GM19372 (cell line): ENCODE results near the gene LRRC15.

Experiments used
- ATAC-seq: cut with Tn5 transposase; IDR thresholded peaks from one replicate; pipeline ENCODE4 v1.9.1; 2021; ENCODE audit warnings: mild to moderate bottlenecking, low read depth, moderate library complexity; ENCODE audit not compliant: unreplicated experiment

Gene LRRC15

DNA sequence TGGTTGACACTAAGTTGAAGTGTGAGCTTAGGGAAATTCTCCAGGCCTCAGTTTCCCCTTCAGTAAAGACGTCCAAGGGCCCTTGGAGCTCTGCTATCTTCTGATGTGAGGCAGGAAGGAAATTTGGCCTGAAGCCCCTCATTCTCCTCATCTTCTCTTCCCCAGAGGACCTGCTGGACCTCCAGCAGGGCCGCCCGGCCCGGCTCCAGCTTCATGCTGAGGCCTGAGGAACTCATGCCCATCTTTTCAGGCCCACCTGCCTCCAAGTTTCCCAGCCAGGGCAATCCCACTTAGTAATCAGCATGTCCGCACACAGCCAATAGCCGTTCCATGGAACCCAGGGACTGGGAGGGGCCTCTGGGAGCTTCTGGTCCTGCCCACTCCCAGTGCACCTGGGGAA is 4.0 kb downstream of the LRRC15 start:
- no peak for ATAC-seq

- no peak for ATAC-seq
Observed at GRCh38 chr3:194364652-194365434, 4.7 kb downstream of the LRRC15 start.

GRCh38 chr3:194364314-194364651 is 5.3 kb downstream of the LRRC15 start:
- no peak for ATAC-seq

GRCh38 chr3:194360568-194360967 is 9.0 kb downstream of the LRRC15 start:
- no peak for ATAC-seq

- no peak for ATAC-seq
Observed at GRCh38 chr3:194357681-194358080, 11.9 kb downstream of the LRRC15 start.

- no peak for ATAC-seq
Observed at GRCh38 chr3:194355379-194355778, 14.2 kb downstream of the LRRC15 start.

- no peak for ATAC-seq
Observed at GRCh38 chr3:194354315-194354714, 15.2 kb downstream of the LRRC15 start.

GRCh38 chr3:194352667-194353246 is 16.8 kb downstream of the LRRC15 start:
- ATAC-seq = no peak

DNA sequence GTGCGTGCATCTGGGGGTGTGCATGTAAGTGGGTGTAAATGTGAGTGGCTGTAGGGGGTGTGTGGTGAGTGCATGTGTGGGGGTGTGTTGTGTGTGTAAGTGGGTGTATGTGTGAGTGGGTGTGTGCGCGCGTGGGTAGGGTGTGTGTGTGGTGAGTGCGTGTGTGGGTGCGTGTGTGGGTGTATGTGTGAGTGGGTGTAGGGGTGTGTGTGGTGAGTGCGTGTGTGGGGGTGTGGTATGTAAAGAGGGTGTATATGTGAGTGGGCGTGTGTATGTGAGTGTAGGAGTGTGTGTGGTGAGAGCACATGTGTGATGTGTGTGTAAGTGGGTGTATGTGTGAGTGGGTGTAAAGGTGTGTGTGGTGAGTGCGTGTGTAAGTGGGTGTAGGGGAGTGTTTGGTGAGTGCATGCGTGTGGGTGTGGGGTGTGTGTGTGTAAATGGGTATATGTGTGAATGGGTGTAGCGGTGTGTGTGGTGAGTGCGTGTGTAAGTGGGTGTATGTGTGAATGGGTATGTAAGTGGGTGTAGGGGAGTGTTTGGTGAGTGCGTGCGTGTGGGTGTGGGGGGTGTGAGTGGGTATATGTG is 17.5 kb downstream of the LRRC15 start:
- no peak for ATAC-seq

GRCh38 chr3:194351080-194351672 is 18.4 kb downstream of the LRRC15 start, which contains the start of gene CPN2:
Gene CPN2, minus strand, starts transcription at chr3:194351328. Its CDS starts 8,626 bp downstream, at chr3:194342702.
- no peak for ATAC-seq

DNA sequence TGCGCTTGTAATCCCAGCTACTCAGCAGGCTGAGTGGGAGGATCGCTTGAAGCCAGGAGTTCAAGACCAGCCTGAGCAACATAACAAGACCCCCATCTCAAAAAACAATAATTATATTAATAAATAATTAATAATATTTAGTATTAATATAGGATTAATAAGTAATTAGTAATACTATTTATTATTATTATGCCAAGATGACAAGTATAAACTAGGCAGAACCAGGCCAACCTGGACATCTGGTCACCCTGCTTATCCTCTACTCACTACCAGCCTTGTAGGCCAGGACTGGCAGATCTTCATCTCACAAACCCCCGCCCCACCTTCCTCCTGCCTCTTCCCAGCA is 18.8 kb downstream of the LRRC15 start:
- no peak for ATAC-seq

DNA sequence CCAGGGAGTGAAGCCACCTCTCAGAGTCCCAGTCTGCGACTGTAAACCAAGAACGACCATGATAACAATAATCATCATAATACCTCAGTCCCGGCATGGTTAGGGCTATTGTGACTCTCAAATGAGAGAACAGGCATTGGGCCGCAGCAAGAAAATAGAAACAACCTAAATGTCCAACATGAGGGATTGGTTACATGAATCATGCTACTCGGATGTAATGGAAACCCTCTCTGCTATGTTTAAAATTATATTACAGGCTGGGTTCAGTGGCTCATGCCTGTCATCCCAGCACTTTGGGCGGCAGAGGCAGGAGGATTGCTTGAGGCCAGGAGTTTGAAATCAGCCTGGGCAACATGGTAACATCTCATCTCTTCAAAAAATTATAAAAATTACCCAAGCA is 21.2 kb downstream of the LRRC15 start:
- ATAC-seq = no peak

GRCh38 chr3:194346621-194347020 is 22.9 kb downstream of the LRRC15 start:
- ATAC-seq = no peak

DNA sequence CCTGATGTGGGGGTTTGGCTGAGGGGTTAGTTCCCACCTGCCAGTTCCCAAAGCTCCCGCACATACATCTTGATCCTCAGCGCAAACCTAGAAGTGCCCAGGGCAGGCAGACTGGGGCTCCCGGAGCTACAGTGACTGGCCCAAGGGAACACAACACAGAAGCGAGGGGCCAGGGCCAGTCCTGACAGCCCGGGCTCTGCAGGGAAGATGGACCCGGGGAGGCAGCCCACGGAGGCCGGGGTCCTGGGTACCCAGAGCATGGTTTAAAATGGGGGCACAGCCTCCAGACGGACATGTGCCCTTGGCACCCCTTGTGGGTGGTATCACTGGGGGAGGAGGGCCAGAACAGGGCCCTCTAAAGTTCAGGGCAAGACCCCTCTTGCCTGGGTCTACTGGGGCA is 23.5 kb downstream of the LRRC15 start:
- ATAC-seq = no peak

DNA sequence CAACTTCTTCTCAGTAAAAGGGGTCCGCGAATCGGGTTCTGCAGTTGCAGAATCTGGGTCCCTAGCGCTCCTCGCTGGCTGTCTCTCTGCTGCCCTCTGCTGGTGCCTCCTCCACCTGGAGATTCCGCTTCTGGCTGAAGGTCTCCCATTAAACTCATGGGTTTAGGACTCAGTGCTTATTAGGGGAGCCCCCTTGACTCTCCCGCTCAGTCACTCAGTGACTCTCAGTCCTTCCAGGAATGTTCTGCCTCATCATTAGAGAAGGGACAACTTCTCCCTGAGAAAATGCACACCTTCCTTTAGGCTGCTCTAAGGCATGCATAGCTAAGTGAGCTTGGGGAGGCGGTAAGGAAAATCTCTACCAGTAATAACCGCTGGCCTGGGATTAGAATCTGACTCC is 25.5 kb downstream of the LRRC15 start:
- ATAC-seq = no peak

DNA sequence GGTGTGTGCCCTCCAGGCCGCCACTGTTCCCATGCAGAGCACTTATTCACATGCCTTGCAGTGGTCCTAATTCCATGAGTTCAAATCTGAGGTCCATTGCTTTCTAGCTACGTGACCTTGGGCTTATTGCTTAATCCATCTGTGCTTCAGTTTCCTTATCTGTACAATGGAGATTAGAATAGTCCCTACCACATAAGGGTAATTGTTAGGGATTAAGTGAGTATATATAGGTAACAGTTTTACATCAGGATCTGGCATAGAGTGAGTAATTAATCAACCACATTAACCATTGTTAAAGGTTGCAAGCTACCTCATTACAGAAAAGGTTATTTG is 26.0 kb downstream of the LRRC15 start:
- ATAC-seq = no peak

GRCh38 chr3:194342861-194343560 is 26.5 kb downstream of the LRRC15 start:
- no peak for ATAC-seq

- no peak for ATAC-seq
Observed at GRCh38 chr3:194340757-194341400, 28.7 kb downstream of the LRRC15 start.

DNA sequence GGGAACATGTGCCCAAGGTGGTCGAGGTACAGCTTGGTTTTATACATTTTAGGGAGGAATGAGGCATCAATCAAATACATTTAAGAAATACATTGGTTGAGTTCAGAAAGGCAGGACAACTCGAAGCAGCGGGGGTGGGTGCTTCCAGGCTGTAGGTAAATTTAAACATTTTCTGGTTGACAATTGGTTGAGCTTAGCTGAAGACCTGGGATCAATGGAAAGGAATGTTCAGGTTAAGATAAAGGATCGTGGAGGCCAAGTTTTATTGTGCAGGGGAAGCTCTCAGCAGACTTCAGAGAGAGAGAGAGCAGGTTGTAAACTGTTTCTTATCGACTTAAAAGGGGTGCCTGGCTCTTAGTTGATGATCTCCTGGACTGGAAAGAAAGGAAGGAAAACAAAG is 29.7 kb downstream of the LRRC15 start:
- no peak for ATAC-seq

- no peak for ATAC-seq
Observed at GRCh38 chr3:194339356-194339755, 30.2 kb downstream of the LRRC15 start.
